ENCODE results near the gene RFC1.
"Not testable (repeated sequence)": the region's sequence is repeated elsewhere in the genome, so short reads cannot be mapped to it uniquely, and the experiment has no call there.

RFC1 gene

GRCh38 chr4:39365360-39365759 is 802 bp downstream of the RFC1 start:
- no peaks in the 10 kb centered on the region for H3K9me2 ChIP-seq (replicated peaks; ENCODE audit: control insufficient read depth, low read length)
- H3K4me3 ChIP-seq (ENCODE audit: low read length), result peak overlapping the region; percentile 80
- peaks cover 35% of the 10 kb centered on the region for H3F3A ChIP-seq (ENCODE audit: control insufficient read depth, insufficient read depth)
- no peaks in the 10 kb centered on the region for H3K27me3 ChIP-seq (ENCODE audit: control insufficient read depth, low read length)
- peak overlapping the region; percentile 95 for H3K27ac ChIP-seq (ENCODE audit: low read depth, low read length)
- H3K79me2 ChIP-seq (ENCODE audit: control insufficient read depth, low read length), result peaks cover 55% of the 10 kb centered on the region
- peak overlapping the region; percentile 79 for H3K4me2 ChIP-seq (ENCODE audit: low read length)
- H3K9me3 ChIP-seq (ENCODE audit: control insufficient read depth, insufficient read depth, low read length), result no peaks in the 10 kb centered on the region; the same call in 1 of the 2 replicates
- TF ChIP-seq EZH2phosphoT487 (IDR thresholded peaks at IDR 0.05; ENCODE audit: borderline replicate concordance, low read length), result no peak
- no peak for TF ChIP-seq CTCF (IDR thresholded peaks at IDR 0.05; ENCODE audit: low read depth, low read length, poor library complexity, severe bottlenecking)
- peaks cover 47% of the 10 kb centered on the region for H3K4me1 ChIP-seq (ENCODE audit: control insufficient read depth, low read length)
- H4K20me1 ChIP-seq (ENCODE audit: control insufficient read depth, insufficient read depth, low read depth, low read length), result no peaks in the 10 kb centered on the region
- H3K36me3 ChIP-seq (ENCODE audit: control insufficient read depth, low read length), result peaks cover 35% of the 10 kb centered on the region; the same call in 1 of the 2 replicates

GRCh38 chr4:39363773-39364393 is 2.3 kb downstream of the RFC1 start:
- Histone ChIP-seq H3K9me2 (replicated peaks; ENCODE audit: control insufficient read depth, low read length) (no peaks in the 10 kb centered on the region), H3K27ac (ENCODE audit: low read depth, low read length) (peak overlapping the region; percentile 95), H3K4me1 (ENCODE audit: control insufficient read depth, low read length) (peaks cover 61% of the 10 kb centered on the region), H3K36me3 (ENCODE audit: control insufficient read depth, low read length) (peaks cover 39% of the 10 kb centered on the region), H3K4me2 (ENCODE audit: low read length) (peak overlapping the region; percentile 79), H3K9me3 (ENCODE audit: control insufficient read depth, insufficient read depth, low read length) (no peaks in the 10 kb centered on the region), H3K79me2 (ENCODE audit: control insufficient read depth, low read length) (peaks cover 69% of the 10 kb centered on the region), H3F3A (ENCODE audit: control insufficient read depth, insufficient read depth) (peaks cover 46% of the 10 kb centered on the region), H4K20me1 (ENCODE audit: control insufficient read depth, insufficient read depth, low read depth, low read length) (no peaks in the 10 kb centered on the region), H3K27me3 (ENCODE audit: control insufficient read depth, low read length) (no peaks in the 10 kb centered on the region), H3K4me3 (ENCODE audit: low read length) (peak overlapping the region; percentile 80)
- no peak for TF ChIP-seq EZH2phosphoT487 (IDR thresholded peaks at IDR 0.05; ENCODE audit: borderline replicate concordance, low read length)
- no peak for TF ChIP-seq CTCF (IDR thresholded peaks at IDR 0.05; ENCODE audit: low read depth, low read length, poor library complexity, severe bottlenecking)

GRCh38 chr4:39362827-39363226 is 3.3 kb downstream of the RFC1 start:
- Histone ChIP-seq H3K27me3 (ENCODE audit: control insufficient read depth, low read length) (no peaks in the 10 kb centered on the region), H3K9me3 (ENCODE audit: control insufficient read depth, insufficient read depth, low read length) (no peaks in the 10 kb centered on the region), H3K4me2 (ENCODE audit: low read length) (peak overlapping the region; percentile 79), H3K4me3 (ENCODE audit: low read length) (peak overlapping the region; percentile 80), H3K36me3 (ENCODE audit: control insufficient read depth, low read length) (peaks cover 47% of the 10 kb centered on the region), H3K9me2 (replicated peaks; ENCODE audit: control insufficient read depth, low read length) (no peaks in the 10 kb centered on the region), H4K20me1 (ENCODE audit: control insufficient read depth, insufficient read depth, low read depth, low read length) (no peaks in the 10 kb centered on the region), H3K27ac (ENCODE audit: low read depth, low read length) (peak overlapping the region; percentile 95), H3F3A (ENCODE audit: control insufficient read depth, insufficient read depth) (peaks cover 54% of the 10 kb centered on the region), H3K79me2 (ENCODE audit: control insufficient read depth, low read length) (peaks cover 80% of the 10 kb centered on the region), H3K4me1 (ENCODE audit: control insufficient read depth, low read length) (peaks cover 72% of the 10 kb centered on the region)
- no peak for TF ChIP-seq CTCF (IDR thresholded peaks at IDR 0.05; ENCODE audit: low read depth, low read length, poor library complexity, severe bottlenecking)
- no peak for TF ChIP-seq EZH2phosphoT487 (IDR thresholded peaks at IDR 0.05; ENCODE audit: borderline replicate concordance, low read length)

GRCh38 chr4:39360611-39361010 is 5.6 kb downstream of the RFC1 start:
- H3K9me3 ChIP-seq (ENCODE audit: control insufficient read depth, insufficient read depth, low read length); H4K20me1 ChIP-seq (ENCODE audit: control insufficient read depth, insufficient read depth, low read depth, low read length): not testable (repeated sequence)

More at GRCh38 chr4:39360611-39361010, 5.6 kb downstream of the RFC1 start:
- not testable (repeated sequence) for H3K9me2 ChIP-seq (replicated peaks; ENCODE audit: control insufficient read depth, low read length); H3K27me3 ChIP-seq (ENCODE audit: control insufficient read depth, low read length)
- Histone ChIP-seq H3K27ac (ENCODE audit: low read depth, low read length) (peak overlapping the region; percentile 95), H3K4me3 (ENCODE audit: low read length) (peak overlapping the region; percentile 80), H3K4me1 (ENCODE audit: control insufficient read depth, low read length) (peaks cover 84% of the 10 kb centered on the region), H3K36me3 (ENCODE audit: control insufficient read depth, low read length) (peaks cover 50% of the 10 kb centered on the region), H3K4me2 (ENCODE audit: low read length) (peak overlapping the region; percentile 79), H3K79me2 (ENCODE audit: control insufficient read depth, low read length) (peaks cover 88% of the 10 kb centered on the region), H3F3A (ENCODE audit: control insufficient read depth, insufficient read depth) (peaks cover 70% of the 10 kb centered on the region)
